ENCODE measurements around the gene GCC2. TPM values are rescaled to one million over a fixed set of nuclear protein-coding genes. Genes with fewer than 3 reads are reported as not detected.
"Not testable (repeated sequence)": the region's sequence is repeated elsewhere in the genome, so short reads cannot be mapped to it uniquely, and the experiment has no call there.

GCC2 gene
- total RNA-seq, 1 donor from 2014 or later: 23.9 TPM

DNA sequence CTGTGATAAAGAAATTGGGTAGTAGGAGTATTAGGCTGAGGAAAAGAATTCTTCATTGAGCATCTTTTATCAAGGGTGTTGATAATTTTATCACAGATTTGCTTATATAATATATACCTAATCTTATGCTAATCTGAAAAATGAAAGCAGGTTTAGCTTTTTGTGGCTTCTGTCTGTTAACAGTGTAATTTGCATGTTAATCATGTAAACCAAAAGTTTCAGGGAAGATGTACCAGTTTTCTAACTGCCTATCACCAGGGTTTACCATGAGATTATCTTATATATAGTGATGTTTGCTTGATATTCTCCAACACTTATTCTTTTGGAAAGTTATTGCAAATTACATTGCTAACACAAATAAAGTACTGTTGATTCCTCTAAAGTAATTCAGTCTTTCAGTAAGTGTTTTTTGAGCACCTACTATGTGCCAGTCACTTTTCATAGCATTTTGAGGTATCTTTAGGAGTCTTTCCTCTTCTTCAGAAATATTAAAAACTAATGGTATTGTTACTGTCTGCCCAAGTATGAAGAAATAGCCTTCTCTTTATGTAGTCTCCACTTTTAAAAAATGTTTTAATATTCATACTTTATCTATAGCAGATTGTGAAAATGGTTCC lies 41.6 kb downstream of the GCC2 start:
- ATAC-seq (no peak), DNase-seq (no peak)
- intact Hi-C loops (cut with micrococcal nuclease): no loop called here

DNA sequence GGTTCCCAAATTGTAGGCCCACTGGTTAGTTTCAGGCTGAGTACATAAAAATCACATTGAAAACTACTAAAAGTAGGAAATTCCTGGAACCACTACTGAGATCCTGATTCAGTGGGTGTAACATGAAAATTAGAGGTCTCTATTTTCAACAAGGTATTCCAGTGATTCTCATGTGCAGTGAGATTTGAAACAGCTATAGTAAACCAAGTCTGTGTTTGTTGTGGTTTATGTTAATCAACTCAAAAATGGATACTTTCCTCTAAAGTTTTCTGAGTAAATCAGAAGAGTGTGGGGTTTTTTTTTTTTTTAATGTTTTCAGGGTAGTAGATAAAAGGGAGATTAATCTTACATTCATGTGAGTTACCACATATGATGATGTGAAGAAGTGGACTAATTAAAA lies 42.8 kb downstream of the GCC2 start:
- ATAC-seq: no peak
- intact Hi-C loops (cut with micrococcal nuclease): no loop called here
- no peak for DNase-seq

DNA sequence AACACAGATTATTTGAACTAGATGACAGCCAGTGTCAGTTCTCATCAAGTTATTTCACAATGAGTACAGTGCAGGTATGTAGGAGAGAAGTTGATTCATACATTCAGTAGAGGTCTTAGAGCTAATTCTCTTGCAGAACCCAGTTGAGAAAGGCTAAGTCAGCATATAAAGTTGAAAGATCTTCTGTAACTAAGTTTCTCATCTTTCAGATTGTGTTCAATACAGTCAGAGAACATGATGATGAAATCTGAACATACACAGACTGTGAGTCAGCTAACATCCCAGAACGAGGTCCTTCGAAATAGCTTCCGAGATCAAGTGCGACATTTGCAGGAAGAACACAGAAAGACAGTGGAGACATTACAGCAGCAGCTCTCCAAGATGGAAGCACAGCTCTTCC lies 43.4 kb downstream of the GCC2 start:
- ATAC-seq (no peak), DNase-seq (no peak)
- intact Hi-C loops (cut with micrococcal nuclease): no loop called here

DNA sequence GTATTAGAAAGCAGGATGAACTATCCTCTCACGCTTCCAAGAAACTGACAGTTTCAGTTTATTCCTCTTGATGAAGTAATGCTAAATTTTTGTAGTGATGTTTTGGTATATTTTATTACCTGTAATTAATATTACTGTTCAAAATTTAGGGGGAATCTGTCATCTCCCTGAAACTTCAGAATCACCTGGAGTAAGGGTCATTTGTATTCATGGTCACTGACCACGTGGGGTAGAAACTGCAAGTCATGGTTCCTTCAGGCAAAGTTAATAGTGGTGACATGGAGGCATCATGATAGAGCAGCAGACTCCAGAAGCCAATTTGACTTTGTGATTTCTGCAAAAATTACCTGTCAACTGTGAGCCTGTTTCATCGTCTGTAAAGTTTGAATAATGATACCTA lies 47.2 kb downstream of the GCC2 start:
- ATAC-seq; DNase-seq; intact Hi-C loops (cut with micrococcal nuclease): not testable (repeated sequence)

DNA sequence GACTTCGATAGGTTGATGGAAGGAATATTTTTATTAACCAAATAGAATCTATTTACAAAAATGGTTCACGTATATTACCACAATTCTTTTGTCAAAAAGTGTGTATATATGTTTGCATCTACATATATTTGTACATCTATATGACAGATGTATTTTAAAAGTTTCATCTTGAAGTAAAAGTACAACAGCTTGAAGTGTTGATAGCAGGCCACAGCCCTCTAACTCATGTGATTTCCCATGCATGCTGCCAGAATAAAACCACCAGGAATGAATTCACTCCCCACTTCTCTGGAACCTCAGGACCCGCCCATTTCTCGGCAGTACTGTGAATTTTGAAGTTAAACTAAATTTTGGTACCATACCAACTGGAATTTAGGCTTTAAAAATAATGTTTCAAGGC lies 58.6 kb downstream of the GCC2 start:
- ATAC-seq; DNase-seq; intact Hi-C loops (cut with micrococcal nuclease): not testable (repeated sequence)

DNA sequence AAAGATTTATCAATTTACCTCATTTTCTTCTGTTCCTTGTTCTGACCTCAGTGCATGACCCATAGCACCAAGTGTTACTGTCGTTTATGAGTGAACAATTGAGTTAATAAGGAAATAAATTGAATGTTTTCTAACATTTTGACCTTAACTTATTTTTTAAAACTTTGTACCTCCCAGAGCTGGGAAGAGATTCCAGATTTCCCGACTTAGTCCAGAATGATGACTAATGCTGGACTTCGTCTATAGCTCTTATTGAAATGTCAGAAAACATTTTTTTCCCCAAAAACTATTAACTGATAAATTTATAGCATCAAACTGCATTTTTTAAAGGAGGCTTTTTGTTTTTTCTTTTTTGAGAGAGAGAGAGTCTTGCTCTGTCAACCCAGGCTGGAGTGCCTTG lies 63.4 kb downstream of the GCC2 start:
- intact Hi-C loops (cut with micrococcal nuclease): not testable (repeated sequence)

DNA sequence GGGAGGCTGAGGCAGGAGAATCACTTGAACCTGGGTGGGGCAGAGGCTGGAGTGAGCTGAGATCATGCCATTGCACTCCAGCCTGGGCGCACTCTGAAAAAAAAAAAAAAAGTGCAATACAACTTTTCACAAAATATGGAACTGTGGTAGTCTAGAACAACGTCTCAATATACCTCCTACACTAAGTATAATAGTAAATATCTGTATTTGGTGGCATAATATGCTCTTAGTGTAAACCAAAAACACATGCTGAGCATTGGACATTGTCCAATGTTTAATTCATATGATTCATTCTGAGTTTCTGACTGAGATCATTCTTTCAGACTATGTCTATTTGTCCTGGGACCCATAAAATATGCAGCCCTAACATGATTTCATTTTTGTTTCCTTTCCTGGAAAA lies 65.5 kb downstream of the GCC2 start:
- intact Hi-C loops (cut with micrococcal nuclease); DNase-seq; ATAC-seq: not testable (repeated sequence)

More for the DNA sequence above, 63.4 kb downstream of the GCC2 start:
- not testable (repeated sequence) for ATAC-seq, DNase-seq

DNA sequence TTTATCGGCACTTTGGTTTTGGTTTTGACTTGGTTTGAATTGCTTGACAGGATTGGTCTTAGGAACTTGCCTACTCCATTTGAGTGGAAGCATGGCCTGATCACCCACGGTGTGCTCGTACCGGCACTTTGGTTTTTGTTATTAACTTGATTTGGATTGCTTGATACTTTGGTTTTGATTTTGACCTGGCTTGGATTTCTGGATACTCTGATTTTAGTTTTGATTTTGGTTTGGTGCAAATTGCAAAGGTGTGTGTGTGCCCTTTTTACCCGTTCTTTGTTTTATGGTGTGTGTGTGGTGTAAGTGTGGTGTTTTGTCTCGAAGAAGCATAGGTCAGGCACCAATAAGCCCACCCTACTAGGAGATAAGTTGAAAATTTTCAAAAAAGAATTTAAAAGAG lies 75.7 kb downstream of the GCC2 start:
- DNase-seq; ATAC-seq; intact Hi-C loops (cut with micrococcal nuclease): not testable (repeated sequence)

DNA sequence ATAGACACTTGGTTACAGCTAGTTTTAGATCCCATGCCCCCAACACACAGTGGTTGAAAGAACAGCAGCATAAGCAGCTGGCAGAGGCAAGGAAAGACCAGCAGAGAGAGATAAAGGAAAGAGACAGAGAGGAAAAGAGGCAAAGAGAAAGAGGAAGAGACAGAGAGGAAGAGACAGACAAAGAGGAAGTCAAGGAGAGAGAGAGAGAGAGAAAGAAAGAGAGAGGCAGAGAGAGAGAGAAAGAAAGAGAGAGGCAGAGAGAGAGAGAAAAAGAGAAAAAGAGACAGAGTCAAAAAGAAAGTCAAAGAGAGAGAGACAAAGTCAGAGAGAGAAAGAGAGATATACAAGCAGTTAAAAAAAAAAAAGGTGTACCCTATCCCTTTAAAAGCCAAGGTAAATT lies 76.3 kb downstream of the GCC2 start:
- DNase-seq; ATAC-seq; intact Hi-C loops (cut with micrococcal nuclease): not testable (repeated sequence)

DNA sequence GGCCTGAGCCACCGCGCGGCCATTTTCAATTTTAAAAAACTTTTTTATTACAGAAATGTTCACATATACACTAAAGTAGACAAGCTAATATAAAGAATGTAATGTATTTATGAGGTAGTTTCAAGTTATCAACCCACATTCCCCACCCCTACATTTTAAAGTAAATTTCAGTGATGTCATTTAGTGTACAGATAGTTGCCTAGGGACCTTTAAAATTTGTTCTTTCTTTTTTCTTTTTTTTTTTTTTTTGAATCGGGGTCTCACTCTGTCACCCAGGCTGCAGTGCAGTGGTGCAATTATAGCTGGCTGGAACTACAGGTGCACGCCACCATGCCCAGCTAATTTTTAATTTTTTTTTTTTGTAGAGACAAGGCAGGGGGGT lies 82.7 kb downstream of the GCC2 start:
- intact Hi-C loops (cut with micrococcal nuclease): no loop called here
- ATAC-seq: no peak
- no peak for DNase-seq

DNA sequence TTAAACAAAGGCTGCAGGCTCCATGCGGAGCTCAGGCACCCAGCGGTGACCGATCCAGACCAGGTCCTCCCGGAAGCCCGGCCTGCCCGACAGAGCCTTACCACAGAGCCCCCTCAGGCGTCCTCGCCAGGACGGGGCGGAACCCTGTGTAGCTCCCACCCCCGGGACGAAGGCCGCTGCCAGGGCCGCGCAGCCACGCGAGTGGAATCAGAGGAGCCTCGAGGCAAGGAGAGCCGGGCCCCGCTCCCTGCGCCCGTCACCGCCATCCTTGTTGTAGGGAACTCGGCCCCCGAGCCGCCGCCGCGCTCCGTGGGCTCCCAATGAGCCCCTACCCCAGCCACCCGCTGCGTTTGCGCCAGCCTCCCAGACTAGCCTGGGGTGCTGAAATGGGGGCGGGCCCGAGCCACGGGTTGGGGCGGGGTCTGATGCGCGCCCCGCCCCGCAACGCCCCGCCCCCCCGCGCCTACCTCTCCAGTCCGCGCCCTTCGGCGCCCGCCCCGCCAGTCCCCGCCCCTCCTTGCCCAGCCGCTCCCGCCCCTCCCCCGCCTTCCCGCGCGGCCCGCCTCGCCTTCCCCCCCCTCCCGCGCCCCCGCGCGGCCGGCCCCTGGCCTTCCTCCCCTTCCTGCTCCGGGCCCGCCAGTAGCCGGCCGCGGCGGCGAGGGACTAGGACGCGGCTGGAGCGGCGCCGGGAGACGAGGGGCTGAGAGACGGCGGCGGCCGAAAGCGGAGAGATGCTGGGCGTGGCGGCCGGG lies 85.0 kb downstream of the GCC2 start, which contains the start of gene LIMS1:
TSS of gene LIMS1 (plus strand) at position 639 of the 752 bp plus-strand sequence. CDS start at position 732, 93 bp downstream.
- ATAC-seq (peak; percentile 97), DNase-seq (peak; percentile 96)
- intact Hi-C loops (cut with micrococcal nuclease): no loop called here

DNA sequence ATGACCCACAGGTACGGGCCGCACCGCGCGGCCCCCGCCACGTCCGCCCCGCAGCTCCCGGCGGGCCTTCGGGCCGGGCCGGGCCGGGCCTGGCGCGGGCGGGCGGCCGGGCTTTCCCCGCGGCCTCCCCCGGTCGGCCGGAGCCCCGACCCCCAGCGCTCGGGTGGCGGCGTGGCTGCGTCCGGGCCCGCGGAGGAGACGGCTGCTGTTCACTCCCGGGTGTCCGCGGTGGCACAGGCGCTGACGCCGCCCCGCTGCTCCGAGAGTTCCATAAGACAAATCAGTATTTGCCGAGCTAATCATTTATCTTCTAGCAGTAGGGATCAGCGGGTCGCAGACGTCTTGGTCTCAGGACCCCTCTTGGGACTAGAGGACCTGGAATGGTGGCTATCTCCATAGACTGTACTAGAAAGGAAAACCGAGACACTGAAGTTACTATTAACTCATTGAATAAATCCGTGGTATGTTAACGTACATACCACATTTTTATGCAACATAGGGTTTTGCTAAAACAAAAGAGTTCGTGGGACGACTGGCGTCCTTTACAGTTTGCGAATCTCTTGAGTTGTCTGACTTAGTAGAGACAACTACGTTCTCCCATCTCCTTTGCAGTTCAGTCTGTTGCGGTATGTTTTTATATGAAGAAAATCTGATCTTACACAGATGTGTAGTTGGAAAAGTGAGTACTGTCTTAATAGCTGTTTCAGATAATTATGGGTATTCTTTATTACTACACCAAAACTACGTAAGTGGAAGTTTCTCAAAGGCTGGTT lies 85.8 kb downstream of the GCC2 start:
- ATAC-seq (no peak), DNase-seq (peak; percentile 73)
- intact Hi-C loops (cut with micrococcal nuclease): no loop called here

DNA sequence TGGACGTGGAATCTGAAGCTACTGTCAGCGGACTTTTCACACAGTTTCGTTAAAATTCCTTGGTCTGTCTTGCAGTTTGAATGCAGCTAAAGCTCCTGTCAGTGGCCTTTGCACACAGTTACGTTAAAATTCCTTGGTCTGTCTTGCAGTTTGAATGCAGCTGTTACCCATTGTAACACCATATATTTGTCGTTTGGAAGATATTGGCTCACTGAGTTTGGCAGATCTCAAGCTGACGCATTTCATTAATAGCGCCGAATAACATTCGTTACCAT lies 86.3 kb downstream of the GCC2 start:
- ATAC-seq: no peak
- no peak for DNase-seq
- intact Hi-C loops (cut with micrococcal nuclease): no loop called here

DNA sequence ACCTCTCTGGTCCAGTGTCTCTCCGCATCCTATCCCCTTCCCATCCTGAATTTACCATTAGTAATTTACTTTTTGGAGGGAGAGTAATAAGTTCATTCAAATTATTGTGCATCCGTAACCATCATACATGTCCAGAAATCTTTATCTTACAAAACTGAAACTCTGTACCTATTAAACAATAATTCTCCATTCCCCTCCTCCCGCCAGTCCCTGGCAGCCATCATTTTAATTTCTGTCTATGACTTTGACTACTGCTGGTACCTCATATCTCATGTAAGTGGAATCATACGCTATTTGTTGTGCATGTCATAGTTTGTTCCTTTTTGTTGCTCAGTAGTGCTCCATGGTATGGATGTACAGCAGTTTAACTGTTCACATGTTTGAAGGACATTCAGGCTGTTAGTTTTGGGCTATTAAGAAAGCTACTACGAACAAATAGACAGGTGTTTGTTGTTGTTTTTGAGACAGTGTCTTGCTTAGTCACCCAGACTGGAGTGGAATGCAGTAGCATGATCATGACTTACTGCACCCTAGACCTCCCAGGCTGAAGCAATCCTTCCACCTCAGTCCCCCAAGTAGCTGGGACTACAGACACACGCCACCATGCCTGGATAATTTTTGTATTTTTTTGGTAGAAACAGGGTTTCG lies 87.3 kb downstream of the GCC2 start:
- intact Hi-C loops (cut with micrococcal nuclease): no loop called here
- DNase-seq (no peak), ATAC-seq (no peak)

DNA sequence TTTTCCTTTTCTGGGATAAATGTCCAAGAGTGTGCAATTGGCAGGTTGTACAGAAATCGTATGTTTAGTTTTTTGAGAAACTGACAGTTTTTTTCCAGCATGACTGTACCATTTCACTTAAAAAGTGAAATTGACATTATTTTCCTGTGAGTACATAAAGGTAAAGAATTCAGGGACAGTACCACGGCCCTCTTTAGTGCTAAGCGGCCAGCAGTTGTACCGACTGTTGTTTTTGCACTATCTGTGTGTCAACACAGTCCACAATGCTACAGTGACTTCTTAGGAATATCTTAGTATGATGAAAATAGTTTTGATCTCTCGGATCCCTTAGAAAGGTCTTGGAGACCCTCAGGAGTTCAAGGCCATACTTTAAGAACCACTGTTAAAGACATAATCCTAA lies 87.9 kb downstream of the GCC2 start:
- intact Hi-C loops (cut with micrococcal nuclease): no loop called here
- DNase-seq (no peak), ATAC-seq (no peak)

DNA sequence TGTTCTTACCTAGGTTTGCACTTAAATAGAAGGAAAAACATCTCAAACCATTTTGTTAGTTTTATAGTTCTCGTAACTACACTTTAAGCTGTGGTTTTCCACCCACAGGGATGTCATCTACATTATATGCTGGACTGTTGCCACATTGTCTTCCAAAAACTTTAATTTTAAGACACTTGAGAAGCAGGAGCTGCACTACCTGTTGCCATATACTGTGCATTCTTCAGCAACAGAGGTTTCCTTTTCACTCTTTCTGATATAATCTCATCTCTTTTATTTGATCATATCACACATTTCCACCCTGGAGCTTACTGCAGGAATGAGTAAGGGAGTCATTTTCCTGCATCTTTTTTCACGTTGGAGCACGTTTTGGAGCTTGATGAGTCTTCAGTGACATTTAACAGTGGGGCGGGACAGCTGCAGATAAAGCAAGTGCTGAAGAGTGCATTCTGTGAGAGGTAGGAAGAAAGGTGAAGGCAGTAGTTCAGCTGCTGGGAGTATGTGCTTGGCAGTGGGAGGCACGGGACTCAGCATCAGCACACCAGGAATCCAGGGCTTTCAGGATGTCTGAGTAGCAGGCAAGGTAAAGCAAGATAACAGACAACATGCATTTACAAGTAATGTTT lies 89.1 kb downstream of the GCC2 start:
- ATAC-seq: no peak
- intact Hi-C loops (cut with micrococcal nuclease): no loop called here

DNA sequence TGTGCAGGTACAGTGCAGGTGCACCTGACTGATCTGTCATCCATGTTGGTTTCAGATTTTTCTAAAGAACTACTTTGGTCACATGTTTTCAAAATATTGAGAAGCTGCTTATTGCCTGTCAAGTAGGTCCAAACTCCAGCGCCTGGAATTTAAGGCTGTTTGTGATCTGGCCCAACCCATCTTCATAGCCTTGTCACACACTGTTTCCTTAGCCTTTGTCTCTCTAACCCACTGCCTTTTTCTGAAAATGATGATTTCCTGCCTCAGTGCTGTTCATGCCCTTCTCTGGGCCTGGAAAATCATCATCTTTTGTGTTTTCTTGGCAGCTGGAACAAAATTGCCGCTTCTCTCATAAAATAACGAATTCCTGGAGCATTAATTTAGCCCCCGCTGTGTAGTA lies 92.4 kb downstream of the GCC2 start:
- intact Hi-C loops (cut with micrococcal nuclease): loop anchor here (5.0 kb wide), 1 partner anchor 36 kb away; no protein-coding TSS in a partner anchor
- ATAC-seq: no peak

More for the DNA sequence above, 89.1 kb downstream of the GCC2 start:
- DNase-seq: no peak

DNA sequence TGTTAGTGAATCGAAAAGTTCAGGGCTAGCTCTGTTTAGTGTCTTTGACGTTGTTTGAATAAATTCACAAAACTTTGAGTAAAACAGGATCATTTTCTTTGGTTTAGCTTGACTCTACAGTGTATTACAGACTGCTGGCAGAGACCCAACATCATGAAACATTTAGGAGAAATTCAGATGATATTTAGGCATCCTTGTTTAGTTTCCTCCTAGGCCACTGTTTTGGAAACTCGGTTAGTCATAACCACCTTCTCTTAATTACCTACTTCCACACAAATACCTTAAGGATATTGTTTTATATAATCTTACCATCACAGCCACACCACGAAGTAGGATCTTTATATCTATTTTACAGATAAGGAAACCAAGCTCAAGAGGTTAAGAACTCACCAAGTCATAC lies 93.1 kb downstream of the GCC2 start:
- no peak for ATAC-seq
- intact Hi-C loops (cut with micrococcal nuclease): loop anchor here (5.0 kb wide), 1 partner anchor 35 kb away; no protein-coding TSS in a partner anchor
- no peak for DNase-seq

More for the DNA sequence above, 92.4 kb downstream of the GCC2 start:
- DNase-seq: no peak

DNA sequence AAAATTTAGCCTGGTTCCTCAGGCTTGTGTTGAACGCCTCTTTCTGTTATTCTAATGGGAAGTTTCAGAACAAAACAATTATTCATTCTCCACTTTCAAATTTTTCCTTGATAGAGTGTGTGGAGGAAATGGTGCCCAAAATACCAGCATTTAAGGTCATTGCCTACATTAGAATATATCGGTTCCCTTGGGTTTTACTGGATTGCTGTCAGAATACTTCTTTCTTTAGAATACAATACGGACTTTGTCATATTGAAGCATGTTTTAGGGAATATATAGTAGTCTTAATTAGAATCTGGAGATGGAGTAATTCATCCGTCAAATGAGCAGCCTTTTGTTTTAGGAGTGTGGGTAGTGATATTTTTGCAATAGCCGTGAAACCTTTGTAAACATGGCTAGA lies 98.6 kb downstream of the GCC2 start:
- no peak for ATAC-seq
- DNase-seq: no peak
- intact Hi-C loops (cut with micrococcal nuclease): no loop called here
